SK-MEL-5 (cell line): ENCODE results near the gene POTEG. TPM values are rescaled to one million over a fixed set of nuclear protein-coding genes. Genes with fewer than 3 reads are reported as not detected.
"Not testable (repeated sequence)": the region's sequence is repeated elsewhere in the genome, so short reads cannot be mapped to it uniquely, and the experiment has no call there.

Source experiments
- DNase-seq: peaks from one replicate; pipeline ENCODE4 v3.0.0-alpha.2; 2016; ENCODE audit warnings: low read depth, low spot score
- in situ Hi-C: cut with HindIII; loops from 2 replicates; pipeline ENCODE4 v1.10.0; 2016; ENCODE audit warnings: low sequenced_read_pairs, high pct_unique_total_duplicates, low pct_unique_long_range_greater_than_20kb
- polyA plus RNA-seq, 2 experiments: library from polyadenylated mRNA; depleted of rRNA; stranded (reverse); fragments of >200 nt; gene quantifications; 2 replicates each; pipeline ENCODE4 v1.2.3, GENCODE V29; 2015
- total RNA-seq: library from RNA; depleted of rRNA; stranded (reverse); fragments of >200 nt; shearing (Covaris generic); gene quantifications from 2 replicates; pipeline ENCODE4 v1.2.3, GENCODE V29; 2014; rRNA removed

The POTEG gene
- 0.21 and 0.35 TPM in 2 replicates for total RNA-seq
- polyA plus RNA-seq (2015; cell fraction: cytosol; rRNA removed): not detected in 2 replicates
- 2.4 and 3.3 TPM in 2 replicates for polyA plus RNA-seq (2015; cell fraction: nucleus; rRNA removed)

GRCh38 chr14:19434241-19434640, at the start of gene POTEG:
Gene POTEG, minus strand, starts transcription at chr14:19434341. Its CDS starts 52 bp downstream, at chr14:19434289.
- in situ Hi-C loops, DNase-seq: not testable (repeated sequence)

DNA sequence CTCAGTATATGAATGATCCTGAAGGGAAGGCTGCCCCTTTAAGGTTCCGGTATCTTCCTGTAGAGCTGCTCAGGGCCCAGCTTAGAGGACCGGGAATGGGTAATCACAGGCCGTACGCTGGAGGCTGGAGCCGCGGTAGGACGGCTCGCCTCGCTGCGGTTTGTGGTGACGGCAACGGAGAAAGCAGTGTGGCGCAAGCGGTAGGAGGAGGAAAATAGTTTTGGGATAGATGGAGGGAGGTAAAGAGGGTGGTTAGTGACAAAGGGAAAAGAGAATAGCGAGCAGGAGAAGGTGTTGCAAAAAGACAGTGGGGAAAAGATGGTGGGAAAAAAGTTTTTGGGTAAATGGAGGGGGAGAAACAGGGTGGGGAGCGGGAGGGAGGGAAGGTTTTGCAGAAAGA, 48.0 kb upstream of the POTEG start:
- DNase-seq, in situ Hi-C loops: not testable (repeated sequence)

DNA sequence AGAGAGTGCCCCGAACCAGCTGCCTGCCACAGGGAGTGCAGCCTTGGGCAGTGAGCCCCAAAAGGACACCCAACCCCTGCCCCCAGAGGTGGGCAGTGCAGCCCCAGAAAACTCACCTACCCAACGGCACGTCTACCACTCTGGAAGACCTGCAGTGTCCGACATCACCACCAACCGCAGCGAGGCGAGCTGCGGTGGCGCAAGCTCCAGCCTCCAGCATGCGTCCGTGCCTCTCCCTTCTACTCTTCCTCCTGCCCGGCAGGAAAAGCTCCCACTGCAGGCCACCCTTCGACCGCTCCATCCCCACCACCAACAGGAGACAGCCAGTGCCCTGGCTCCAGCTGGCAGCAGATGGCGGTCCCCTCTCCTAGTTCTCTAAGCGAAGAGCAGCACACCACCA, 47.3 kb upstream of the POTEG start:
- in situ Hi-C loops, DNase-seq: not testable (repeated sequence)

DNA sequence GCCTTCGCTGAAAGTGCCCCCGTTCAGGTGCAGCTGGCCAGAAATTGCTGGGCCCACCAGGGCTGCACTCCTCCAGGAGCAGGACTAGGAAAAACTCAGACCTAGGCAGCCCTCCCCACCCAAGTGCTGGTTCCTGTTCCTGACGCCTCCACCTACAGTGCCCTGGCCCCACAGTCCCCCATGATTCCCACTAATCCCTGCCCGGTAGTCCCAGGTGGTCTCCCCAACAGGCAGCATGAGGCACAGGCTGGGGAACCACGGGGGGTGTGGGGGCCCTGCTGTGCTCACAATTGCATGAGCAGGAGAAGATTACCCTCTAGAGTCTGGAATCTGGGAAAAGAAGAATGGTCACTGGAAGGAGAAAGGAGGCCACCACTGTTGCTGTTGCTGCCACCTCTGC, 46.4 kb upstream of the POTEG start:
- in situ Hi-C loops, DNase-seq: not testable (repeated sequence)

DNA sequence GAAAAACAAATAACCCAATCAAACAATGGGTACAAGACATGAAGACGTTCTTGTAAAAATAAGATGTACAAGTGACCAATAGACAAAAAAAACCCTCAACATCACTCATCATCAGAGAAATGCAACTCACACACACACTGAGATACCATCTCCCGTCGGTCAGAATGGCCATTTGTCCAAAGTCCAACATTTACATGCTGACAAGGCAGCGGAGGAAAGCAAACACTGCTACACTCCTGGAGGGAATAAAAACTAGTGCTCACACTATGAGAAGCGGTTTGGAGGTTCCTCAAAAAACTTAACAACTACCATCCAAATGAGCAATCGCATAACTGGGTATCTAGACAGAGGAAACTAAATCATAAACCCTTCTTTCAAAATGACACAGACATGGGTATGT, 11.6 kb upstream of the POTEG start:
- in situ Hi-C loops, DNase-seq: not testable (repeated sequence)

DNA sequence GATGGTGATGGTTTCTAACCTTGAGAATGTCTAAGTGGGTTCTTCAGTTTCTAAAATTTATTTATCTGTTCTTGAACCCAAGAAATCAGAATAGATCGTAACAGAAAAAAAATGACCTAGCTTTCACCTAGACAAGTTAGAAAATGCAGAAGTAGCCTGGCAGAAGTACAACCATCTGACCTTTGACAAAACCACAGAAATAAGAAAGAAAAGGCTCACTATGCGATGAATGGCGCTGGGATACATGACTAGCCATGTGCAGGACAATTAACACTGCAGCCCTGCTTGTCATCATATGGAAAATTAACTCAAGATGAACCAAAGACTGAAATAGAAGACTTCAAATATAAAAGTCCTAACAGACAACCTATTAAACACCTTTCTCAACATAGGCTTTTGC, 5.7 kb upstream of the POTEG start:
- DNase-seq, in situ Hi-C loops: not testable (repeated sequence)

GRCh38 chr14:19439219-19439618, 5.1 kb upstream of the POTEG start:
- DNase-seq, in situ Hi-C loops: not testable (repeated sequence)

DNA sequence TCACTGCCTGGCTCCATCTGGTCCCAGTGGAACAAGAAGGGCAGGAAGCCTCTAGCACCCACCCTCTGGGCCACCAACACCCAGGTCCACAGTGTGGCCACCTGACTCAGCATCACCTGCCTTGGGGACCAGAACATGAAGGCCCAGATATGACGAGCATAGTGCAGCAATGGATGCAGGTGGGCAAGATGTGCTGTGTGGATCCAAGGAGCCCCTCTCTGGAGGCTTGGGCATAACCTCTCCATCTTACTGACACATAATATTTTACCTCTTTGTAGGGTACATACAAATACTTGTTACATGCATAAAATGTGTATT, 2.9 kb upstream of the POTEG start:
- in situ Hi-C loops, DNase-seq: not testable (repeated sequence)

DNA sequence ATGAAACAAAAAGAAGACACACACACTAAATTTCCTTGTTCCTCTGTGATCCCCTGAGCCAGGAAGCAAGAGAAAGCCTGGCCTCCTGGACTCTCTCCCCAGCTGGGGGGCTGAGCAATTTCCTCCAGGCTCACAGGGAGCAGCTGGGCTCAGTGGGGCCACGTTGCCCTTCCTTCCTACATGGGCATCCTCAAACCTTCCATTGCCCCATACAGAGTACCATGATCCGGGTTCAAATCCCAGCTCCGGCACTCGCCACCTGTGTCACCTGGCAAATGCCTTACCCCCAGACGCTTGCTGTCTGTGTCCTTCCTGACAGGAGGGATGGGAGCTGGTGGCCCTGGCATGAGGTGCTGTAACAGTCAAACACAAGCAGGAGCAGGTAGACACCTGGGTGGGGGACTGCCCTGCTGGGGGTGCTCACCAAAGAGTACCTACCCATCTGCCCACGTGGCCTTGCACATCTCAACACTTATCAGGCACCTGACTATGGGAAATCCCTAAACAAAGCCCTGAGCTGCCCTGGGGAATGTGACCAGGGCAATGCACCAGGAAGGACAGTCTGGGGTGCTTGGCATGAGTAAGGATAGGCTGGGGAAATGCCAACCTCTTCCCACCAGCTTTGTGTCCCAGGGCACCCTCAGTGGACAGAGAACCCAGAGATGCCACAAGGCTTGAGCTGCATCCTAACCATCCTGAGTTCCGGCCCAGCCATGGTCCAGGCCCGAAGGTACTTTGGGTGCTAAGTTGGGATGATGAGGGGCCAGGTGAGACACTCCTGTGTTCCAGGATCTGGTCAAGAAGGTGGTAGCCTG, 2.4 kb upstream of the POTEG start:
- DNase-seq, in situ Hi-C loops: not testable (repeated sequence)

DNA sequence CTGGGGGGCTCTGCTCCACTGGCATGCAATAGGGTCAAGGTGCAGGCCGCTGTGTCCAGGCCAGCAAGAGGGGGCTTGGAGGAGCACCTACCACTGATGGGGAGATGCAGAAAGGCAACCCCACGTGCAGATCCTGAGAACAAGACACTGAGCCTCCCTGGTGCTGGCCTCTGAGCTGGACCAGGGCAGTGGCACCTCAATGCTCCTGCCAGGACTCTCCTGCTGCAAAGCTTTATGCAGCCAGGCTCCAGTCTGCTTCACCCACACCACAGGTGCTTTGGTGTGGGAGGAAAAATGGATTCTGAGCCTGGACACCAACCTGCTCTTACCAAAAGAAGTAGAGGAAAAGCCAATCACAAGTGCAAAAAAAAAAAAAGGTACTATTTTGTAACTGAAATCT, 1.7 kb upstream of the POTEG start:
- in situ Hi-C loops, DNase-seq: not testable (repeated sequence)

DNA sequence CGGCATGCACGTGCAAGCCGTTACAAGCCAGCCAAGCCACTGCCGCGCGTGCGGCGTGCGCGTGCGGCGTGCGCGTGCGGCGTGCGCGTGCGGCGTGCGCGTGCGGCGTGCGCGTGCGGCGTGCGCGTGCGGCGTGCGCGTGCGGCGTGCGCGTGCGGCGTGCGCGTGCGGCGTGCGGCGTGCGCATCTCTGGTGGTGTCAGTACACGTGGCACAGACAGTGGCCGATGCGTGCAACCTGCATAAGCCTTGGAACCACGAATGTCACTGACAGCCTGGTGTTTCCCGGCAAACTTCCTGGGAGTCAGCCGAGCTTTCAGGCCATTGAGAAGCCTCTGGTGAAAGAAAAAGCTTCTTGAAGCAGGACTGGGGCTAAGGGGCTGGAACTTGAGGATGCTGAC, 750 bp upstream of the POTEG start:
- in situ Hi-C loops, DNase-seq: not testable (repeated sequence)

DNA sequence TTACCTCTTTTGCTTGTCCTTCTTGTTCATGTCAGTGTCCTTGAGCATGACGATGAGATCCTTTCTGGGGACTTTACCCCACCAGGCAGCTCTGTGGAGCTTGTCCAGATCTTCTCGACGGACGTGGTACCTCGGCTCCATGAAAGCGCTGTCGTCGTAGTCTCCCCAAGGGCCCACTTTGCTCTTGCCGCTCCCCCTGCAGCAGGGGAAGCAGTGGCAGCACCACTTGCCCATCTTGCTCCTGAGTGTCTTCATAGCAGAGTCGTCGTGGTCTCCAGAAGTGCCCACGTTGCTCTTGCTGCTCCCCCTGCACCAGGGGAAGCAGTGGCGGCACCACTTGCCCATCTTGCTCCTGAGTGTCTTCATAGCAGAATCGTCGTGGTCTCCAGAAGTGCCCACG, 376 bp downstream of the POTEG start:
- in situ Hi-C loops, DNase-seq: not testable (repeated sequence)

- in situ Hi-C loops, DNase-seq: not testable (repeated sequence)
These were observed 25.6 kb downstream of the POTEG start for GRCh38 chr14:19408519-19408918.

- DNase-seq, in situ Hi-C loops: not testable (repeated sequence)
These were observed 32.0 kb downstream of the POTEG start for GRCh38 chr14:19402097-19402496.

GRCh38 chr14:19394727-19395126, 39.4 kb downstream of the POTEG start:
- in situ Hi-C loops, DNase-seq: not testable (repeated sequence)

- in situ Hi-C loops, DNase-seq: not testable (repeated sequence)
These were observed 43.9 kb downstream of the POTEG start for GRCh38 chr14:19390230-19390629.

GRCh38 chr14:19388741-19389140, 45.4 kb downstream of the POTEG start:
- in situ Hi-C loops: not testable (repeated sequence)

GRCh38 chr14:19386996-19387395, 47.1 kb downstream of the POTEG start:
- DNase-seq, in situ Hi-C loops: not testable (repeated sequence)

More at GRCh38 chr14:19388741-19389140, 45.4 kb downstream of the POTEG start:
- not testable (repeated sequence) for DNase-seq

GRCh38 chr14:19386309-19386708, 47.8 kb downstream of the POTEG start:
- in situ Hi-C loops, DNase-seq: not testable (repeated sequence)
